NCI-H1694 treated with DMSO at 0.1 percent for 48 hours (cell line): Measurements from ENCODE around the gene GCSAM.

Source experiments
- DNase-seq: peaks from one replicate; lab custom pipeline; 2025; lab: John Stamatoyannopoulos, UW

Gene GCSAM

GRCh38 chr3:112104774-112105173 is 28.3 kb downstream of the GCSAM start:
- DNase-seq = no peak

GRCh38 chr3:112101916-112102315 is 31.1 kb downstream of the GCSAM start:
- no peak for DNase-seq

- no peak for DNase-seq
Measured at GRCh38 chr3:112097378-112097777, 35.7 kb downstream of the GCSAM start.

- DNase-seq = no peak
Measured at GRCh38 chr3:112096176-112096575, 36.9 kb downstream of the GCSAM start.

GRCh38 chr3:112095731-112096130 is 37.3 kb downstream of the GCSAM start:
- DNase-seq = no peak

GRCh38 chr3:112093180-112093522 is 39.9 kb downstream of the GCSAM start:
- no peak for DNase-seq

- no peak for DNase-seq
Measured at GRCh38 chr3:112092496-112093179, 40.4 kb downstream of the GCSAM start.

- no peak for DNase-seq
Measured at GRCh38 chr3:112090887-112091586, 42.0 kb downstream of the GCSAM start.

- DNase-seq = no peak
Measured at GRCh38 chr3:112089956-112090886, 42.8 kb downstream of the GCSAM start.

GRCh38 chr3:112088944-112089343 is 44.1 kb downstream of the GCSAM start:
- DNase-seq = no peak

- DNase-seq = no peak
Measured at GRCh38 chr3:112087746-112088145, 45.3 kb downstream of the GCSAM start.

GRCh38 chr3:112086875-112087524 is 46.0 kb downstream of the GCSAM start:
- DNase-seq = no peak

GRCh38 chr3:112086076-112086854 is 46.8 kb downstream of the GCSAM start, which contains the start of gene C3orf52:
Gene C3orf52 (plus strand): TSS chr3:112086389. CDS start chr3:112086408, 19 bp downstream.
- peak; percentile 39 for DNase-seq

- DNase-seq = no peak
Measured at GRCh38 chr3:112085735-112086075, 47.3 kb downstream of the GCSAM start.

- no peak for DNase-seq
Measured at GRCh38 chr3:112084980-112085705, 47.9 kb downstream of the GCSAM start.

GRCh38 chr3:112083239-112083638 is 49.8 kb downstream of the GCSAM start:
- no peak for DNase-seq

GRCh38 chr3:112078125-112079083 is 54.6 kb downstream of the GCSAM start:
- DNase-seq = no peak

- peak; percentile 7 for DNase-seq
Measured at GRCh38 chr3:112074616-112075497, 58.2 kb downstream of the GCSAM start.
